Astrocyte of the cerebellum (primary cell): ENCODE measurements around the gene PLA2G5.

ENCODE experiments used
- DNase-seq: peaks from one replicate; pipeline ENCODE4 v3.0.0-alpha.2; 2011; ENCODE audit warnings: low read depth
- H3K4me3 ChIP-seq: 2 replicates; pipeline ENCODE4 v1.5.1; 2011; ENCODE audit warnings: mild to moderate bottlenecking, low read depth, low read length, moderate library complexity
- CTCF ChIP-seq: IDR thresholded peaks from 2 replicates; pipeline ENCODE4 v1.5.1; 2012; ENCODE audit warnings: low read length, low read depth, moderate library complexity, mild to moderate bottlenecking; ENCODE audit errors: missing control alignments
- in situ Hi-C: cut with HindIII; loops from 2 replicates; pipeline ENCODE4 v1.10.0; 2017; ENCODE audit warnings: low sequenced_read_pairs

Gene PLA2G5

GRCh38 chr1:20119347-20119746 is 49.4 kb downstream of the PLA2G5 start, which contains the start of gene PLA2G2D:
Gene PLA2G2D, minus strand, starts transcription at chr1:20119536. Its CDS starts 38 bp downstream, at chr1:20119498.
- no peak for TF ChIP-seq CTCF
- no peak within 1 kb of the TSS for H3K4me3 ChIP-seq
- in situ Hi-C loops = no loop called here
- no peak for DNase-seq

DNA sequence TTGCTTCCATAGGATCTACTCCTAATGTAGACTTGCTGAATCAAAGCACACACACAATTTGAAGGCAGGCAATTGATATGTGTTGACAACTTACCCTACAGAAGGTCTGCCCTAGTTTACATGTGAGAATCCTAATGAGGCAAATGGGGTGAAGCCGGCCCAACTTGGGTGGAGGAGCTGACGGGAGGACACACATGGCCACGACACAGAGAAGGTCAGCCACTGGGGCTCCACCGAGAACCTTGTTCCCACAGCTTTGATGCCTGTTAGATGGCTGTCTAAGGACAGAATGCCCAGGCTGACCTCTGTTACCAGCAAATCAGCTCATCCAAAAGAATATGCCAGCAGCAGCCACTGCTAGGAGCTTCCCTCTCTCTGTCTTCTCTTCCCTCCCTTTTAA is 50.8 kb downstream of the PLA2G5 start:
- no peak overlapping the region for H3K4me3 ChIP-seq
- no peak for TF ChIP-seq CTCF
- no peak for DNase-seq
- in situ Hi-C loops = no loop called here

DNA sequence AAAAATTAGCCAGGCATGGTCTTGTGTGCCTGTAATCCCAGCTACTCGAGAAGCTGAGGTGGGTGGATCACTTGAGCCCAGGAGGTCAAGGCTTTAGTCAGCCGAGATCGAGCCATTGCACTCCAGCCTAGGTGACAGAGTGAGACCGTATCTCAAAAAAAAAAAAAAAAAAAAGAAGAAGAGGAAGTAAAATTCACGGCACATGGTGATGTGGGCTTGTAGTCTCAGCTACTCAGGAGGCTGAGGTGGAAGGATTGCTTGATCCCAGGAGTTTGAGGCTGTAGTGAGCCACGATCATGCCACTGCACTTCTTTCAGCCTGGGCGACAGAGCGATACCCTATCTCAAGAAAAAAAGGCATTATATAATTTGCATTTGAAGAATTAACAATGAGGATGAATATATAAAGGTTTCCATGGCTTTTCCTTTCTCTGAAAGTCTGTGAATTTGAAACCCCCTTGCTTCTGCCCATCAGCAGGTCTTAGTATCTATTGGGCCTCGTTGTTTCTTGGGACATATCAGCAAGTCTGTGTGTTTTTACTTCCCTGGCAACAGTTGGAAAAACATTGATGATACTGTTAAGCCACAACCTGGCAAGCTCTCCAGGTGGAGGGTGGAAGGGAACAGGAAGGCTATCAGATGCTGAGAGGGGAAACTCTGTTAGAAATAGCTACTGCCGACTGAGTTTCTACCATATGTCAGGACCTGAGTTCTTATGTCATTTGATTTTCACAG is 53.9 kb downstream of the PLA2G5 start:
- no peak overlapping the region for H3K4me3 ChIP-seq
- in situ Hi-C loops = no loop called here
- no peak for TF ChIP-seq CTCF
- DNase-seq = no peak

- no peak overlapping the region for H3K4me3 ChIP-seq
- no peak for TF ChIP-seq CTCF
- peak; percentile 57 for DNase-seq
- in situ Hi-C loops = no loop called here
Observed at GRCh38 chr1:20124456-20125057, 54.6 kb downstream of the PLA2G5 start.

DNA sequence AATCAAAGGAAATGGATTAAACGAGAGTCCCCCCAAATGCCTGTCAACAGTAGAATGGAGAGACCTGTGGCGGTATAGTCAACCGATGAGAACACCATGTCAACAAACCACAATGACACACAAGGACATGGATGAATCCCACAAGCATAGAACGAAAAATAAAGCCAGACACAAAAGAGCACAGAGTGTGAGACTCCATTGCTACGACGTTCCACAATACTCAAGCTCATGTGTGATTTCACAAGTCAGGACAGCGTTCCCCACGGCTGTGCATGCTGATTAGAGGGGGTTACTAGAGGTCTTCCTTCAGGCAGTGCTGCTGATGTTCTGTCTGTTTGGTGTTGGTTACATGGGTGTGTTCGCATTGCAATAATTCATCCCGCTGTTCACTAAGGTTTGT is 55.1 kb downstream of the PLA2G5 start:
- in situ Hi-C loops = no loop called here
- no peak overlapping the region for H3K4me3 ChIP-seq
- no peak for DNase-seq
- no peak for TF ChIP-seq CTCF

GRCh38 chr1:20126041-20126805 is 56.2 kb downstream of the PLA2G5 start:
- in situ Hi-C loops = no loop called here
- no peak for TF ChIP-seq CTCF
- no peak overlapping the region for H3K4me3 ChIP-seq
- no peak for DNase-seq
